ENCODE data around the gene NMNAT2.

DNA sequence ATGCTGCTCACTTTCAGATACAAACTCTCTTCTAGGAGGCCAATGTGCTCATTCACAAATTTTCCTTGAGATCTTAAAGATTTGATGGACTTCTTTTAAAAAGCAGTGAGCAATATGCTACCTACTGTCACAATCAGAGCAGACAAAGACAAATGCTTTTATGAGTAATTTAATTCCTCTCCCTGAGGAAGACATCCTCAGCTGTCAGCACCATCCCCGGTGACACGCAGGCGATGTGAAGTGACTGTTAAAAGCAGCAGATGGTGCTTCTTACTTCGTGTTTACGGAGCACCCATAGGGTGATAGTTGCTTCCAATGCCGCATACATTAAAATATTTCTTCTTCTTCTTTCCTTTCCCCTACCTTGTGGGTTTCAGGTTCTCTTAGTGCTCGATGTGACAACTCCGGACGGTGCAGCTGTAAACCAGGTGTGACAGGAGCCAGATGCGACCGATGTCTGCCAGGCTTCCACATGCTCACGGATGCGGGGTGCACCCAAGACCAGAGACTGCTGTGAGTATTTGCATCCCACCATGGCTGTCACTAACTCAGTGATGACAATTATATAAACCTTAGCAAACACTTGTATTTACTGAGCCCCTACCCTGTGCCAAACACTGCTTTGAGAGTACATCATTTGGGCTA lies 203.0 kb downstream of the NMNAT2 start:
- TF ChIP-seq MAX (IDR thresholded peaks at IDR 0.05), result no peak
- TF ChIP-seq SRF (IDR thresholded peaks at IDR 0.05; ENCODE audit: low read depth), result no peak

All from HCT116 (cell line).